CD4-positive, alpha-beta memory T cell (primary cell): Measurements from ENCODE around the gene GOLGA6L7. TPM values are rescaled to one million over a fixed set of nuclear protein-coding genes. Genes with fewer than 3 reads are reported as not detected.
A peak's percentile ranks its signal among the peaks of the same experiment; 100 is the strongest.
"Not testable (repeated sequence)": the region's sequence is repeated elsewhere in the genome, so short reads cannot be mapped to it uniquely, and the experiment has no call there.

Source experiments
- CTCF ChIA-PET: fragments of 350-600 bp; sonication (Branson Sonifier 250); formaldehyde crosslinking; loops from one replicate; lab custom pipeline; 2021; ENCODE audit warnings: inconsistent platforms; ENCODE audit not compliant: partially characterized antibody; lab: Charles Lee
- POLR2A ChIA-PET: fragments of 350-600 bp; sonication (Branson Sonifier 250); formaldehyde crosslinking; loops from one replicate; lab custom pipeline; 2021; ENCODE audit not compliant: partially characterized antibody; lab: Charles Lee
- DNase-seq, 5 donors: peaks; one replicate each; pipeline versions ENCODE4 v3.0.0 to v3.0.0-alpha.2; 2020 to 2022; ENCODE audit warnings: mixed read lengths in 1 of 5
- H3K27ac ChIP-seq: one replicate; pipeline ENCODE4 v1.7.0; 2013; ENCODE audit warnings: low read depth, low read length
- H3K27me3 ChIP-seq: 2 replicates; pipeline ENCODE4 v1.7.0; 2013; ENCODE audit warnings: mild to moderate bottlenecking, low read length, moderate library complexity; ENCODE audit not compliant: insufficient read depth
- H3K36me3 ChIP-seq: 2 replicates; pipeline ENCODE4 v1.7.0; 2013; ENCODE audit warnings: mild to moderate bottlenecking, low read length, moderate library complexity; ENCODE audit not compliant: insufficient read depth
- H3K4me1 ChIP-seq: 2 replicates; pipeline ENCODE4 v1.7.0; 2013; ENCODE audit warnings: mild to moderate bottlenecking, low read length, moderate library complexity; ENCODE audit not compliant: insufficient read depth
- H3K4me3 ChIP-seq, 2 donors: one replicate each; pipeline ENCODE4 v1.7.0; 2013; ENCODE audit warnings: low read length in 2 of 2, mild to moderate bottlenecking in 1 of 2
- H3K9me3 ChIP-seq, 2 donors: one replicate each; pipeline ENCODE4 v1.7.0; 2013; ENCODE audit warnings: low read length in 2 of 2, control low read depth in 1 of 2; ENCODE audit not compliant: control insufficient read depth in 1 of 2
- H3K27ac Mint-ChIP-seq, 7 donors: one replicate each; pipeline ENCODE4 v1.8.0; 2020 to 2021; ENCODE audit warnings: mixed read lengths in 7 of 7, mild to moderate bottlenecking in 6 of 7, inconsistent platforms in 3 of 7, moderate library complexity in 3 of 7
- H3K27me3 Mint-ChIP-seq, 2 donors: one replicate each; pipeline ENCODE4 v1.8.0; 2020 to 2021; ENCODE audit warnings: mixed read lengths in 2 of 2
- H3K36me3 Mint-ChIP-seq, 2 donors: one replicate each; pipeline ENCODE4 v1.8.0; 2020 to 2021; ENCODE audit warnings: mixed read lengths in 2 of 2, inconsistent platforms in 1 of 2, mild to moderate bottlenecking in 1 of 2
- H3K4me1 Mint-ChIP-seq, 4 donors: one replicate each; pipeline ENCODE4 v1.8.0; 2020 to 2021; ENCODE audit warnings: mixed read lengths in 4 of 4, mild to moderate bottlenecking in 1 of 4
- H3K4me3 Mint-ChIP-seq, 8 donors: one replicate each; pipeline ENCODE4 v1.8.0; 2020 to 2021; ENCODE audit warnings: mixed read lengths in 8 of 8, mild to moderate bottlenecking in 7 of 8, moderate library complexity in 6 of 8, inconsistent platforms in 3 of 8
- H3K9me3 Mint-ChIP-seq, 8 donors: one replicate each; pipeline ENCODE4 v1.8.0; 2020 to 2021; ENCODE audit warnings: mixed read lengths in 8 of 8, mild to moderate bottlenecking in 5 of 8, inconsistent platforms in 3 of 8, moderate library complexity in 1 of 8
- intact Hi-C: fragments of 100-400 bp; cut with micrococcal nuclease; formaldehyde crosslinking; loops from one replicate; pipeline ENCODE4 v1.15.1; 2023
- polyA plus RNA-seq, 2 donors: library from polyadenylated mRNA; unstranded; fragments of 300-500 nt; fragmentation: Illumina TruSeq; gene quantifications; one replicate each; pipeline ENCODE4 v1.2.3, GENCODE V29; 2021
- total RNA-seq, 2 experiments: library from RNA; stranded (reverse); gene quantifications; one replicate each; pipeline ENCODE4 v1.2.3, GENCODE V29; 2021

GOLGA6L7 gene
- total and polyA plus RNA-seq, 4 experiments from 2014 or later, result not detected

GRCh38 chr15:28847247-28847646 is 1.2 kb downstream of the GOLGA6L7 start:
- CTCF ChIA-PET, result not testable (repeated sequence)
- H3K27ac Mint-ChIP-seq, result peak overlapping the region in 2 of 7 donors; percentile 13 to 59

GRCh38 chr15:28844147-28844546 is 4.3 kb downstream of the GOLGA6L7 start:
- POLR2A ChIA-PET, H3K4me3 Mint-ChIP-seq, H3K27ac ChIP-seq, DNase-seq, H3K27me3 ChIP-seq, H3K4me3 ChIP-seq, H3K4me1 ChIP-seq, CTCF ChIA-PET, intact Hi-C loops, H3K4me1 Mint-ChIP-seq, H3K36me3 Mint-ChIP-seq, H3K9me3 Mint-ChIP-seq, H3K9me3 ChIP-seq, H3K36me3 ChIP-seq, H3K27ac Mint-ChIP-seq, H3K27me3 Mint-ChIP-seq: not testable (repeated sequence)

More at GRCh38 chr15:28847247-28847646, 1.2 kb downstream of the GOLGA6L7 start:
- H3K9me3 ChIP-seq, intact Hi-C loops, H3K27ac ChIP-seq, H3K36me3 Mint-ChIP-seq, H3K9me3 Mint-ChIP-seq, H3K27me3 ChIP-seq, POLR2A ChIA-PET, H3K4me3 ChIP-seq, H3K27me3 Mint-ChIP-seq, H3K36me3 ChIP-seq, H3K4me1 ChIP-seq, H3K4me3 Mint-ChIP-seq, H3K4me1 Mint-ChIP-seq: not testable (repeated sequence)
- peak in 1 of 5 donors; percentile 14 for DNase-seq

- H3K27ac Mint-ChIP-seq, H3K36me3 ChIP-seq, H3K27me3 ChIP-seq, H3K4me1 Mint-ChIP-seq, H3K9me3 Mint-ChIP-seq, intact Hi-C loops, H3K4me1 ChIP-seq, CTCF ChIA-PET, H3K9me3 ChIP-seq, H3K4me3 Mint-ChIP-seq, DNase-seq, H3K4me3 ChIP-seq, H3K27me3 Mint-ChIP-seq, H3K27ac ChIP-seq, H3K36me3 Mint-ChIP-seq, POLR2A ChIA-PET: not testable (repeated sequence)
These were observed 4.9 kb downstream of the GOLGA6L7 start for GRCh38 chr15:28843520-28843919.

- H3K27me3 Mint-ChIP-seq, H3K4me3 ChIP-seq, H3K36me3 ChIP-seq, H3K36me3 Mint-ChIP-seq, H3K9me3 ChIP-seq, H3K4me1 ChIP-seq, H3K4me3 Mint-ChIP-seq, CTCF ChIA-PET, H3K9me3 Mint-ChIP-seq, intact Hi-C loops, H3K27ac ChIP-seq, H3K27ac Mint-ChIP-seq, H3K27me3 ChIP-seq, H3K4me1 Mint-ChIP-seq, DNase-seq, POLR2A ChIA-PET: not testable (repeated sequence)
These were observed 6.2 kb downstream of the GOLGA6L7 start for GRCh38 chr15:28842210-28842609.

GRCh38 chr15:28840285-28840684 is 8.2 kb downstream of the GOLGA6L7 start:
- intact Hi-C loops, result not testable (repeated sequence)

GRCh38 chr15:28834957-28835585 is 13.4 kb downstream of the GOLGA6L7 start:
- H3K36me3 Mint-ChIP-seq, H3K27ac Mint-ChIP-seq: not testable (repeated sequence)

More at GRCh38 chr15:28840285-28840684, 8.2 kb downstream of the GOLGA6L7 start:
- H3K4me3 ChIP-seq, H3K4me1 ChIP-seq, H3K36me3 ChIP-seq, CTCF ChIA-PET, H3K9me3 ChIP-seq, H3K4me3 Mint-ChIP-seq, POLR2A ChIA-PET, H3K4me1 Mint-ChIP-seq, H3K27ac ChIP-seq, H3K9me3 Mint-ChIP-seq, H3K27me3 Mint-ChIP-seq, DNase-seq, H3K36me3 Mint-ChIP-seq, H3K27ac Mint-ChIP-seq, H3K27me3 ChIP-seq: not testable (repeated sequence)

GRCh38 chr15:28831897-28832587 is 16.4 kb downstream of the GOLGA6L7 start:
- CTCF ChIA-PET, POLR2A ChIA-PET, H3K9me3 Mint-ChIP-seq, H3K27me3 ChIP-seq, H3K4me1 Mint-ChIP-seq, H3K4me1 ChIP-seq, H3K9me3 ChIP-seq, H3K36me3 Mint-ChIP-seq, H3K36me3 ChIP-seq, H3K27me3 Mint-ChIP-seq, H3K27ac ChIP-seq: not testable (repeated sequence)
- peak overlapping the region; percentile 82 to 95 (median 90) for H3K4me3 Mint-ChIP-seq
- intact Hi-C loops, result loop anchor here (1.0 to 5.0 kb wide), 2 partner anchors 55 to 143 kb away; partner anchors contain the start of gene APBA2
- peak overlapping the region; percentile 72 to 86 (median 84) for H3K27ac Mint-ChIP-seq
- H3K4me3 ChIP-seq, result peak overlapping the region in 1 of 2 donors; percentile 15
- peak; percentile 61 to 78 (median 66) for DNase-seq

More at GRCh38 chr15:28834957-28835585, 13.4 kb downstream of the GOLGA6L7 start:
- CTCF ChIA-PET, POLR2A ChIA-PET, H3K4me3 Mint-ChIP-seq, DNase-seq, H3K4me1 ChIP-seq, H3K36me3 ChIP-seq, H3K27me3 ChIP-seq, H3K27ac ChIP-seq, H3K4me3 ChIP-seq, H3K9me3 ChIP-seq, H3K27me3 Mint-ChIP-seq, H3K4me1 Mint-ChIP-seq, H3K9me3 Mint-ChIP-seq: not testable (repeated sequence)
- intact Hi-C loops, result loop anchor here (5.0 kb wide), 1 partner anchor 52 kb away; the partner anchor contains the start of gene APBA2
